NB4 (cell line): ENCODE data around the gene TMEM184A.

Experiments
- DNase-seq: peaks from one replicate; pipeline ENCODE4 v3.0.0; 2010; ENCODE audit warnings: low read depth
- H3K4me3 ChIP-seq: one replicate; pipeline ENCODE4 v1.5.1; 2011; ENCODE audit warnings: mild to moderate bottlenecking, low read depth, low read length, moderate library complexity
- MYC ChIP-seq: IDR thresholded peaks from 2 replicates; pipeline ENCODE4 v1.6.1; 2011; ENCODE audit warnings: low read depth, low read length
- POLR2A ChIP-seq: IDR thresholded peaks from 2 replicates; pipeline ENCODE4 v1.6.1; 2011; ENCODE audit warnings: mild to moderate bottlenecking; ENCODE audit not compliant: insufficient read length; ENCODE audit errors: extremely low read depth
- TF ChIP-seq, protein P1 (sequence below): IDR thresholded peaks from 2 replicates; pipeline ENCODE4 v1.6.1; 2011; ENCODE audit warnings: low read depth, low read length
- TF ChIP-seq, protein P2 (sequence below): IDR thresholded peaks from one replicate; pipeline ENCODE4 v1.5.1; 2012; ENCODE audit warnings: low read depth, low read length

Gene TMEM184A

DNA sequence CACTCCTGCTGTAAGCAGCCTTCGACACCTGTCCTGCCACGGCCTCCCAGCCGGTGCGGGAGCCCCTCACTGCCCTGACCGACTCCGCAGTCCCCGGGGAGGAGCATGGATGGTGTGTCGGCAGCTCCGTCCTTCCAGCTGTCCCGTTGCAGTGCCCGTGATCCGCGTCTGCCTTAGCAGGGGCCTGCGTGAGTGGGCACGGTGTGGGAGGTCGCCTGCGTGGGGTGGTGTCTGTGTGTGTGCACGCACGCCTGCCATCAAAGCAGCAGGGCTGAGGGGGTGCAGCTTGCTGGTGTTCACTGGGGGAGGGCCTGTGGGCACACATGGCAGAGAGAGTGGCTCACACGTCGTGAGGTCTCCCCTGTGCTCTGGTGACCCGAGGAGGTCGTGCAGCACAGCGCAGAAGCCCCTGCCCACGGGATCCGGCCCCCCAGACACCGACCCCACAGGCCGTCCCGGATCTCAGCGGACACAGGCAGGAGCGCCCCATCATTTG, 15.2 kb downstream of the TMEM184A start:
- TF ChIP-seq MYC (no peak), POLR2A (no peak)
- TF ChIP-seq, protein P1, sequence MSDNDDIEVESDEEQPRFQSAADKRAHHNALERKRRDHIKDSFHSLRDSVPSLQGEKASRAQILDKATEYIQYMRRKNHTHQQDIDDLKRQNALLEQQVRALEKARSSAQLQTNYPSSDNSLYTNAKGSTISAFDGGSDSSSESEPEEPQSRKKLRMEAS, result no peak
- TF ChIP-seq, protein P2, sequence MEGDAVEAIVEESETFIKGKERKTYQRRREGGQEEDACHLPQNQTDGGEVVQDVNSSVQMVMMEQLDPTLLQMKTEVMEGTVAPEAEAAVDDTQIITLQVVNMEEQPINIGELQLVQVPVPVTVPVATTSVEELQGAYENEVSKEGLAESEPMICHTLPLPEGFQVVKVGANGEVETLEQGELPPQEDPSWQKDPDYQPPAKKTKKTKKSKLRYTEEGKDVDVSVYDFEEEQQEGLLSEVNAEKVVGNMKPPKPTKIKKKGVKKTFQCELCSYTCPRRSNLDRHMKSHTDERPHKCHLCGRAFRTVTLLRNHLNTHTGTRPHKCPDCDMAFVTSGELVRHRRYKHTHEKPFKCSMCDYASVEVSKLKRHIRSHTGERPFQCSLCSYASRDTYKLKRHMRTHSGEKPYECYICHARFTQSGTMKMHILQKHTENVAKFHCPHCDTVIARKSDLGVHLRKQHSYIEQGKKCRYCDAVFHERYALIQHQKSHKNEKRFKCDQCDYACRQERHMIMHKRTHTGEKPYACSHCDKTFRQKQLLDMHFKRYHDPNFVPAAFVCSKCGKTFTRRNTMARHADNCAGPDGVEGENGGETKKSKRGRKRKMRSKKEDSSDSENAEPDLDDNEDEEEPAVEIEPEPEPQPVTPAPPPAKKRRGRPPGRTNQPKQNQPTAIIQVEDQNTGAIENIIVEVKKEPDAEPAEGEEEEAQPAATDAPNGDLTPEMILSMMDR, result no peak
- no peak overlapping the region for H3K4me3 ChIP-seq
- no peak for DNase-seq

DNA sequence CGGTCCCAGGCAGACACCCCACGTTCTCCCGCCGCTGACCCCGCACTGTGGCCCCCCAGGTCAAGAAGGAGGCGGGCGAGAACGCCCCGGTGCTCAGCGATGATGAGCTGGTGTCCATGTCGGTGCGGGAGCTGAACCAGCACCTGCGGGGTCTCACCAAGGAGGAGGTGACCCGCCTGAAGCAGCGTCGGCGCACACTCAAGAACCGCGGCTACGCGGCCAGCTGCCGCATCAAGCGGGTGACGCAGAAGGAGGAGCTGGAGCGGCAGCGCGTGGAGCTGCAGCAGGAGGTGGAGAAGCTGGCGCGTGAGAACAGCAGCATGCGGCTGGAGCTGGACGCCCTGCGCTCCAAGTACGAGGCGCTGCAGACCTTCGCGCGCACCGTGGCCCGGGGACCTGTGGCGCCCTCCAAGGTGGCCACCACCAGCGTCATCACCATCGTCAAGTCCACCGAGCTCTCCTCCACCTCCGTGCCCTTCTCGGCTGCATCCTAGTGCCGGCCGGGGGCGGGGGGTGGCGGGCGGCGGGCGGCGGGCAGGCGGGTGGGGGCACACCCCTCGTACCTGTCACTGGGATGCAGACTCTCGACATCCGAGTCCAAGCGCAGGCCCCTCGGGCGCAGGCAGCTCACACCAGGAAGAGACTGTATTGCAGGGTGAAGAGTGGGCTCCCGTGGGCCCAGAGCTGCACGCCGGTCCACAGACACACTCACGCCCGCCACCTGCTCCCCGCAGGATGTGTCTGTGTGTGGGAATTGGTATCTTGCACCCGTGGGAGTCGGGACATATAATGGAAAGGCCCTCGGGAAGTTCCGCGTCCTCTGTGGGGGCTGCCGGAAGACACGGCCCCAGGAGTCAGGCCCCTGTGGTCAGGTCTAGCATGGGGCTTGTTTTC, 15.9 kb downstream of the TMEM184A start:
- no peak for DNase-seq
- TF ChIP-seq, protein P1, result no peak
- TF ChIP-seq MYC (no peak), POLR2A (no peak)
- TF ChIP-seq, protein P2, result no peak

DNA sequence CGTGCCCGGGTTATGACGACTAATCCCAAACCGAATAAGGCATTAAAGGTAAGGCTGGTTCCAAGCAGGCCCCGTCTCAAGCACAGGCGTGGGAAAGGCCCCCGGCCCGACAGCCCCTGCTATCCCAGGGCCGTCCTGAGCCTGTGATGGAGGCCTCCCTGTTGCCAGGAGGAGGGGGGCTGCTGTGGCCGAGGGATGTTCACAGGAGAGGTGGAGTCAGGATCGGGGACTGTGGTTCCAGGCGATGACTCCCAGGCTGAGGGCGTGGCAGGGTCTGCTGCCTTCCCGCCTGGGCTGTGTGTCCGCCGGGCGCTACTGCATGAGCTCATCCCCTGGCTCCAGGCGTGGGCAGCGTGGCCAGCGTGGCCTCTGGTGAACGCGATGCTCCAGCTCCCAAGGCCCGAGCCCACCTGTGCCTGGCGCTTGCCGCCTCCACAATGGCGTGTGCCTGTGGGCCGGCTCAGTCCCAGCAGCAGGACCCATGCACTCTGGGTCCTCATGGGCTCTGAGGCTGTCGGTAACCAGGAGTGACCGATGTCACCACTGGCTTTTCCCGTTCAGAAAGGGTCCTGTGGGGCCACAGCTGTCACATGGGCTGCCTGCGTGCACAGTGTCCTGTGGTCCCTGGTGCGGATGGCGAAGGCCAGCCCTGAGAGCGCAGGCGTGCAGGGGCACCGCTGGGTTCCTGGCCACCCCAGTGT, 16.7 kb downstream of the TMEM184A start:
- TF ChIP-seq POLR2A (no peak), MYC (no peak)
- TF ChIP-seq, protein P1, result no peak
- TF ChIP-seq, protein P2, result no peak
- no peak overlapping the region for H3K4me3 ChIP-seq
- DNase-seq, result no peak

More for the DNA sequence above, 15.9 kb downstream of the TMEM184A start:
- no peak overlapping the region for H3K4me3 ChIP-seq

DNA sequence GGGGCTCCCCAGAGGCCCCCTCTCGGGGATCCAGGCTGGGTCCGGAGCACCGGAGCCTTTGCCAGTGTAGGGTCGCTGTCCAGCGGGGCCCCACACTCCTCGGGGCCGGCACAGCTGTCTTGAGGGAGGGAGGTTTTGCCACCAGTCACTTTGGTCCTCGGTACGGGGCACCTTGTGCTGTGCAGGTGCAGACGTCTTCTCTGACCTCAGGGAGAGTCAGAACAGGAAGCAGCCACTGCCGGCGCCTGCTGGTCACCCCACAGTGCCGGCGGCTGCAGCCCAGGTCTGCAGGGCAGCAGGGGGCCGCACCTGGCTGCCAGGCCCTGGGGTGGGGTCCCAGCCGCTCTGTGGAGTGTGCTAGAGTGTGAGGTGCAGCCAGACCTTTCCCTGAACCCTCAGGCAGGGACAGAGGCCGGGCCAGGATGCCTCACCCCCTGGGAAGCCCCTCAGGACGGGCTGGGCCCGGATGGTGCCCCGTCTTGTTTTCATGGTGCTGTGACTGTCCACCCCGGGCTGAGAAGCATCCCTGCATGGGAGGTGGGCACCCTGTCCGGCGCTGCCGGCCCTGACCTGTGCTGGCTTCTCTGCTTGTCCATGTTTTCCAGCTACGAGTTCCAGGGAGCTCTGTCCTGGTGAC, 17.3 kb downstream of the TMEM184A start:
- TF ChIP-seq, protein P2, result no peak
- TF ChIP-seq, protein P1, result no peak
- TF ChIP-seq POLR2A, result no peak
- TF ChIP-seq MYC, result no peak
- no peak for DNase-seq
- H3K4me3 ChIP-seq, result no peak overlapping the region

DNA sequence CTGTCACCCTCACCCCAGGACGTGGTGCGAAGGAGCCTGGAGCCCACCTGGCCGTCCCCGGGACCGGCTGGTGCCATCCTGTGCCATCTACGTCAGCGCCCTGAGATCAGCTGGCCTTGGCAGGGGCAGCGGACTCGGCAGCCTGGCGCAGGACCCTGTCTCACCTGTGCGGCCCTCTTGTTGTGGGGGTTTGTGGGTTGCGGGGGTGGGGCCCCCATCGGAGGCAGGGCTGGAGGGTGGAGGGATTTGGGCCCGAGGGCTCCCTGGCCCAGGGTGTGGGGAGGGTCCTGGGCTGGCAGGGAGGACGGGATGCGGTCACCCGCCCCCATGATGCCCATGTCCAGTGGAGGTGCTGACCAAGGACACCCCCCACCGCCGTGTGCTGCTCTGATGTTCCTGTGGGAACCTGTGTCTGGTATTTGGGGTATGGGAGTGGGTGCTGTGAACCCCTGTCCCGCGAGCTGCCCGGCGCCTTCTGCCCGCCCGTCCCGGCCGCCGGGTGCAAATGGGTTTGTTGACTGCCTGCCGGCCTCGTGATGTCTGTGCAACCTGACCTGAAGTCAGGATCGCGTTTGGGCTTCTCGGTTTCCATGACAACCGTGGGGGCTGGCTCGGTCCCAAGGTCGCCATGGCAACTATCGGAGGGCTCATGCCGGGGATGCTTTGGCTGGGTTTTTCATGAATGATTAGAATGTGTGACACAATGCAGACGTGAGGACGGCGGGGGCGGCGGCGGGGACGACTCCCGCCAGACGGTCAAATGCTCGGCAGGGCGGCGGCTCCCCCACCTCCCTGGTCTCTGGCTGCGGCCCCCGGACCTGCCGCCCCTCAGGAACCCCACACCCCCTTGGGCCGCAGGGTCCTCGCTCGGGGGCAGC, 18.2 kb downstream of the TMEM184A start:
- DNase-seq, result no peak
- H3K4me3 ChIP-seq, result no peak overlapping the region
- TF ChIP-seq, protein P2, result no peak
- TF ChIP-seq, protein P1, result no peak
- no peak for TF ChIP-seq MYC
- TF ChIP-seq POLR2A, result no peak
